ENCODE measurements around the gene IVL. TPM values are rescaled to one million over a fixed set of nuclear protein-coding genes. Genes with fewer than 3 reads are reported as not detected.

The IVL gene
- polyA plus RNA-seq, 1 donor from 2014 or later, result not detected

DNA sequence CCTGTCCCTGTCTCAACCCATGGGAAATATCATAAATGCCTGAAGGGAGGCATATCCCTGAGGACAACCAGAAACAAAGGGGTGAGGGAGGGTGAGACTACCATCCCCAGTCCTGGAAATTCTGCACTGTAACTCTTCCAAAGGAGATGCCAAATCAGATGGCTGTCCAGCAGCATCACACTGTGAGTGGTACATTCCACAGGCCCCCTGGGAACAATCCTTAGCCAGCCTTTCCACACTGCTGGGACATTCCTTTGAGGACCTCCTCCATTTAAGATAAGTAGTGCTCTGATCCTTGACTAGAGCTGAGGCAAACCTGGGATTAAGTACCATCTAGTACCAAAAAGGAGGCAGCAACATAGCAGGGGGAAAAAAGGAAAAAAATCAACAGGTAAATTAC, 10.7 kb downstream of the IVL start:
- H3K9me2 ChIP-seq (ENCODE audit: insufficient read depth, low read length), result no peaks in the 10 kb centered on the region
- H3K36me3 ChIP-seq (ENCODE audit: insufficient read depth, low read length), result no peaks in the 10 kb centered on the region
- TF ChIP-seq POLR2AphosphoS5 (IDR thresholded peaks at IDR 0.05) (no peak), MXI1 (conservative IDR thresholded peaks at IDR 0.05; ENCODE audit: poor library complexity, severe bottlenecking) (no peak), TAF1 (IDR thresholded peaks at IDR 0.05; ENCODE audit: low read depth) (no peak), EZH2 (IDR thresholded peaks at IDR 0.05; ENCODE audit: borderline replicate concordance, insufficient read depth, low read length, poor library complexity, severe bottlenecking) (no peak), RAD21 (conservative IDR thresholded peaks at IDR 0.05) (no peak), EP300 (conservative IDR thresholded peaks at IDR 0.05; ENCODE audit: poor library complexity, severe bottlenecking) (no peak), REST (IDR thresholded peaks at IDR 0.05; ENCODE audit: borderline replicate concordance) (no peak), SMC3 (conservative IDR thresholded peaks at IDR 0.05; ENCODE audit: poor library complexity) (no peak)
- TF ChIP-seq, protein P1, sequence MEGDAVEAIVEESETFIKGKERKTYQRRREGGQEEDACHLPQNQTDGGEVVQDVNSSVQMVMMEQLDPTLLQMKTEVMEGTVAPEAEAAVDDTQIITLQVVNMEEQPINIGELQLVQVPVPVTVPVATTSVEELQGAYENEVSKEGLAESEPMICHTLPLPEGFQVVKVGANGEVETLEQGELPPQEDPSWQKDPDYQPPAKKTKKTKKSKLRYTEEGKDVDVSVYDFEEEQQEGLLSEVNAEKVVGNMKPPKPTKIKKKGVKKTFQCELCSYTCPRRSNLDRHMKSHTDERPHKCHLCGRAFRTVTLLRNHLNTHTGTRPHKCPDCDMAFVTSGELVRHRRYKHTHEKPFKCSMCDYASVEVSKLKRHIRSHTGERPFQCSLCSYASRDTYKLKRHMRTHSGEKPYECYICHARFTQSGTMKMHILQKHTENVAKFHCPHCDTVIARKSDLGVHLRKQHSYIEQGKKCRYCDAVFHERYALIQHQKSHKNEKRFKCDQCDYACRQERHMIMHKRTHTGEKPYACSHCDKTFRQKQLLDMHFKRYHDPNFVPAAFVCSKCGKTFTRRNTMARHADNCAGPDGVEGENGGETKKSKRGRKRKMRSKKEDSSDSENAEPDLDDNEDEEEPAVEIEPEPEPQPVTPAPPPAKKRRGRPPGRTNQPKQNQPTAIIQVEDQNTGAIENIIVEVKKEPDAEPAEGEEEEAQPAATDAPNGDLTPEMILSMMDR (IDR thresholded peaks at IDR 0.05; ENCODE audit: poor library complexity, severe bottlenecking), result no peak
- H4K20me1 ChIP-seq (ENCODE audit: insufficient read depth), result no peaks in the 10 kb centered on the region
- no peak overlapping the region for H3K9ac ChIP-seq (ENCODE audit: low read length)
- H3K9me3 ChIP-seq (ENCODE audit: low read length), result no peaks in the 10 kb centered on the region
- no peaks in the 10 kb centered on the region for H3F3A ChIP-seq (ENCODE audit: insufficient read depth, low read length, poor library complexity, severe bottlenecking)
- H3K4me2 ChIP-seq (ENCODE audit: low read length), result no peak overlapping the region
- H2AFZ ChIP-seq (ENCODE audit: low read depth, low read length), result no peak overlapping the region
- no peak overlapping the region for H3K4me3 ChIP-seq (ENCODE audit: low read length)
- no peaks in the 10 kb centered on the region for H3K27me3 ChIP-seq (ENCODE audit: insufficient read depth, low read depth, low read length)
- H3K79me2 ChIP-seq (replicated peaks; ENCODE audit: insufficient read depth, low read length), result no peaks in the 10 kb centered on the region
- H3K27ac ChIP-seq (ENCODE audit: low read length), result no peak overlapping the region

DNA sequence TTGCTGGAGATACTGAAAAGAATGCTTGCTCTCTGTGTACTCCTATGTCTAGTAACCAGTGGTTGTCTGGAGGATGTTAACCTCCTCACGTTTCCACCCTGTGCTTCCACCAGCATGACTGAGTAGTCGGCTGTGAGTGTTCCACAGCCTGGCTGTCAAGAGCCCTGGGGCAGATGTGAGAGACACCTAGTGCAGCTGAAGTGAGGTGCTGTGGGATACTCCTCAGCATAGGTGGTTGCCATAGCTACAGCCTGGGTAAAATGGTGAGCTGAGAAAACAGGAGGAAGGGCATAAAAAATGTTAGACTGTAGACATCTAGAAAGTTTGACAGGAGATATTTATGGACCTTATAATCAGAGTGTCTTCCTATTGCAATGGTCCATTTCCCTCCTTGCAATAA, 15.8 kb downstream of the IVL start:
- Histone ChIP-seq H3K4me3 (ENCODE audit: low read length) (no peak overlapping the region), H4K20me1 (ENCODE audit: insufficient read depth) (no peaks in the 10 kb centered on the region), H3F3A (ENCODE audit: insufficient read depth, low read length, poor library complexity, severe bottlenecking) (no peaks in the 10 kb centered on the region), H3K9me3 (ENCODE audit: low read length) (no peaks in the 10 kb centered on the region), H3K9me2 (ENCODE audit: insufficient read depth, low read length) (no peaks in the 10 kb centered on the region), H3K27me3 (ENCODE audit: insufficient read depth, low read depth, low read length) (no peaks in the 10 kb centered on the region), H3K79me2 (replicated peaks; ENCODE audit: insufficient read depth, low read length) (no peaks in the 10 kb centered on the region), H3K27ac (ENCODE audit: low read length) (no peak overlapping the region), H3K36me3 (ENCODE audit: insufficient read depth, low read length) (no peaks in the 10 kb centered on the region), H2AFZ (ENCODE audit: low read depth, low read length) (no peak overlapping the region), H3K9ac (ENCODE audit: low read length) (no peak overlapping the region), H3K4me2 (ENCODE audit: low read length) (no peak overlapping the region)
- no peak for TF ChIP-seq EP300 (conservative IDR thresholded peaks at IDR 0.05; ENCODE audit: poor library complexity, severe bottlenecking)
- no peak for TF ChIP-seq RAD21 (conservative IDR thresholded peaks at IDR 0.05)
- TF ChIP-seq REST (IDR thresholded peaks at IDR 0.05; ENCODE audit: borderline replicate concordance), result no peak
- no peak for TF ChIP-seq EZH2 (IDR thresholded peaks at IDR 0.05; ENCODE audit: borderline replicate concordance, insufficient read depth, low read length, poor library complexity, severe bottlenecking)
- no peak for TF ChIP-seq POLR2AphosphoS5 (IDR thresholded peaks at IDR 0.05)
- no peak for TF ChIP-seq SMC3 (conservative IDR thresholded peaks at IDR 0.05; ENCODE audit: poor library complexity)

Measured in neural cell (in vitro differentiated cells).